ENCODE data around the gene NRXN3.
"Not testable (repeated sequence)": the region's sequence is repeated elsewhere in the genome, so short reads cannot be mapped to it uniquely, and the experiment has no call there.

Gene NRXN3

DNA sequence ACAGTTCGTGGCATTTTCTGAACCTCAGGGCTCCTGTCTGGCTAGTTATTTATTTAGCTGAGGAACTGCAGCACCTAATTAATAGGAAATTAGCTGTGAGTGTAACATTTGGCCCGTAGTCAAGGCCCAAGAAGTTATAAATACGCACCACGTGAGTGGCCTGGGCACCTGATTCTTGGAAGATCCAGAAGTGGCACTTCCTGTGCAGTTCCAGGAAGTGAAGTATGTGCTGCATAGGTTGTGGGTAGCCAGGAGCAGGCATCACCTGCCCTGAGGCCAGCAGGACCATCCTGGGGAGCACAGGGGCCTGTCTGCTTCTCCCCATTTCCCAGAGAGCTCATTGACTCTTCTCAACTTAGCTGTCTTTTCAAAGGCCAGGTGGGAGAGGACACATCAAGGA is 255.6 kb downstream of the NRXN3 start:
- no peaks in the 10 kb centered on the region for H3K27me3 Mint-ChIP-seq
- no peak for DNase-seq
- no peak for ATAC-seq (replicated peaks)
- no peaks in the 10 kb centered on the region for H3K4me1 Mint-ChIP-seq (ENCODE audit: low read depth in 2 of 2)
- no peaks in the 10 kb centered on the region for H3K9me3 Mint-ChIP-seq
- no peak overlapping the region for H3K4me3 Mint-ChIP-seq
- H3K36me3 Mint-ChIP-seq (ENCODE audit: insufficient read depth): no peaks in the 10 kb centered on the region
- no peak overlapping the region for H3K27ac Mint-ChIP-seq

DNA sequence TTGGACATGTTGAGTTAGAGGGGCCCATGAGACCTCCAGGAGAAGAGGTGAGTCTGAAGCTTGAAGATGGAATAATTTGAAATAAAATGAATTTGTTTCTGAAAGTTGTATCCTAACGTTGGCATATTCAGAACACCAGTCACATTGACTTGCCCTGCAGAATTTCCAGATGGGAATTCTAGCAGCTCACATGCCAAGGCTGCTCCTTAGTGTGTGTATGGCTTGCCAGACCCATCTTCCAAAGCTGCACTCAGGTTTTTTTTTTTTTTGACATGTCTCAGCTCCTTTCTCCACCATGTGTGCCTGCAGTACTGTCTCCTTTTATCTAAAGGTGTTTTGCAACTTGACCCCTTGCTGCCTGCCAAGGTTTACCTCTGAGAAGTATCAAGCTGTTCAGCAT is 261.9 kb downstream of the NRXN3 start:
- H3K27me3 Mint-ChIP-seq: no peaks in the 10 kb centered on the region
- ATAC-seq (replicated peaks) (no peak), DNase-seq (no peak)
- no peaks in the 10 kb centered on the region for H3K4me1 Mint-ChIP-seq (ENCODE audit: low read depth in 2 of 2)
- H3K4me3 Mint-ChIP-seq: no peak overlapping the region
- no peak overlapping the region for H3K27ac Mint-ChIP-seq
- H3K36me3 Mint-ChIP-seq (ENCODE audit: insufficient read depth): no peaks in the 10 kb centered on the region
- peaks cover 0 to 7% of the 10 kb centered on the region in 2 donors for H3K9me3 Mint-ChIP-seq

DNA sequence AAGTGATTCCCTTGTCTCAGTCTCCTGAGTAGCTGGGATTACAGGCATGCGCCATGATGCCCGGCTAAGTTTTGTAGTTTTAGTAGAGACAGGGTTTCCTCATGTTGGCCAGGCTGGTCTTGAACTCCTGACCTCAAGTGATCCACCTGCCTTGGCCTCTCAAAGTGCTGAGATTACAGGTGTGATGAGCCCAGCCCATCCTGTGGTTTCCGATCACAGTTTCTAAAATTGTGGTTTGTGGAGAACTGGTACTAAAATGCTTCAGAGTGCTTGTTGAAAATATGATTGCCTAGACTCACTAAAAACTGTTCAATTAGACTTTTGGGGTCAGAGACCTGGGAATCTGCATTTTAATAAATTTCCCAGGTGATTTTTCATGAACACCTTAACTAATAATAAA is 267.3 kb downstream of the NRXN3 start:
- H3K36me3 Mint-ChIP-seq (ENCODE audit: insufficient read depth); H3K4me3 Mint-ChIP-seq; H3K4me1 Mint-ChIP-seq (ENCODE audit: low read depth in 2 of 2); H3K27ac Mint-ChIP-seq; H3K27me3 Mint-ChIP-seq; H3K9me3 Mint-ChIP-seq; DNase-seq; ATAC-seq (replicated peaks): not testable (repeated sequence)

DNA sequence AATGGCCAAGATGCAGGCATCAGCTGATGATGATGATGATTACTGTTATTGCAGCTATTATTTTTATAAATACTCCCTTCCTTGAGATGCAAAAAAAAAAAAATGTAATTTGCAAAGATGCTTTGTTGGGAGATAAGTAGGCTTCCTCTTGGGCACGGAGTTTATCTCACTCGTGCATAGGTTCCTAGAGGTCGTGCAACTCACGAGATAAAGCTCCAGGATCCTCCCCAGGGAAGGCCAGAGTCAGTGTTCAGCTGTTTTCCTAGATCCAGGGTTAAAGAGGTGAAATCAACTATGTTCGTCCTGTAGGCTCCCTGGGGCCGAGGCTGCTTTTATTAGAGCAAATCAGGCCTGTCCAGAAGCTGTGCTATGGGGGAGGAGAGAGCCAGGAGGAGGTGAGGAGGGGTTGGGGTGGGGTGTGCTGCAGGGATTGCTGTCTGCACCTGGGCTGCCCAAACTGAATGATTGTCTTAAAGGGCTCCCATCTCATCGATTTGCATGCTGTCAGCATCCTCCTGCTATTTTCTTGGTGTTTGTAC is 270.3 kb downstream of the NRXN3 start:
- ATAC-seq (replicated peaks) (no peak), DNase-seq (no peak)
- Mint-ChIP-seq H3K36me3 (ENCODE audit: insufficient read depth) (no peaks in the 10 kb centered on the region), H3K4me1 (ENCODE audit: low read depth in 2 of 2) (no peaks in the 10 kb centered on the region), H3K9me3 (peaks cover 0 to 7% of the 10 kb centered on the region in 2 donors), H3K27ac (no peak overlapping the region), H3K4me3 (no peak overlapping the region), H3K27me3 (no peaks in the 10 kb centered on the region)

DNA sequence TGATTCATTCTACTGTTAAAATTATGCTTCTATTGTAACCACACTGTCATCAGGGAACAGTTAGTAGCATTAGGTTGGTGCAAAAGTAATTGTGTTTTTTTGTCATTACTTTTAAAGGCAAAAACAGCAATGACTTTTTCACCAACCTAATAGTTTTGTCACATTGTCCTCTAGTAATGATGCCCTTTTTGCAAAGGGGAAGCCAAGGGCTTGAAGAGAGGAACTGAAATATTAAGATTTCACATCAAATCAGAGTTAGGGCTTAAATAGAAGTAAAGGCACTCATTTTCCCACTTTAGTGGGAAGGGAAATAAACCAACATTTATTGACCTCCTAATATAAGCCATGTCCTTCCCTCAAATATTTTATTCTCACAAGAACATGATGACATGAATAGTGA is 273.7 kb downstream of the NRXN3 start:
- Mint-ChIP-seq H3K9me3 (peaks cover 0 to 8% of the 10 kb centered on the region in 2 donors), H3K27ac (no peak overlapping the region), H3K4me1 (ENCODE audit: low read depth in 2 of 2) (no peaks in the 10 kb centered on the region), H3K36me3 (ENCODE audit: insufficient read depth) (no peaks in the 10 kb centered on the region), H3K4me3 (no peak overlapping the region), H3K27me3 (no peaks in the 10 kb centered on the region)
- DNase-seq: no peak
- ATAC-seq (replicated peaks): no peak

DNA sequence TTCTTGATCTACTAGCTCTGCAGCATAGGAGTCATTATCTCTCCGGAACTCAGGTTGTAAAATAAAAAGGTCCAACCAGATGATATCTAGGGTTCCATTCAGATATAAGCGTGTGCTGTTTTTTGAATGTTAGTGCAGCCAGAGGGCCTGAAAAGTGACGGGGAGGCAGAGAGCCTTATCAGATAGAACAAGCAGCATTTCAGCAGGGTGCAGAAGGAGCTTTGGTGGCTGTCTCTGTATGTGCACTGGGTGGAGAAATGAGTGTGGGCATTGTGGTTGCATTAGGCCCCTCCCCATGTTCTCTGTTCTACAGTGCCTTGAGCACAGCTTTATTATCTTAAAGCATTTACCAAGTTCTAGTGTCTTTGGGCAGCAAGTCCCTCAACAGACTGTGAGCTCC is 275.1 kb downstream of the NRXN3 start:
- Mint-ChIP-seq H3K36me3 (ENCODE audit: insufficient read depth) (no peaks in the 10 kb centered on the region), H3K27me3 (no peaks in the 10 kb centered on the region), H3K4me3 (no peak overlapping the region), H3K4me1 (ENCODE audit: low read depth in 2 of 2) (no peaks in the 10 kb centered on the region), H3K9me3 (peaks cover 0 to 8% of the 10 kb centered on the region in 2 donors), H3K27ac (no peak overlapping the region)
- ATAC-seq (replicated peaks) (no peak), DNase-seq (no peak)

DNA sequence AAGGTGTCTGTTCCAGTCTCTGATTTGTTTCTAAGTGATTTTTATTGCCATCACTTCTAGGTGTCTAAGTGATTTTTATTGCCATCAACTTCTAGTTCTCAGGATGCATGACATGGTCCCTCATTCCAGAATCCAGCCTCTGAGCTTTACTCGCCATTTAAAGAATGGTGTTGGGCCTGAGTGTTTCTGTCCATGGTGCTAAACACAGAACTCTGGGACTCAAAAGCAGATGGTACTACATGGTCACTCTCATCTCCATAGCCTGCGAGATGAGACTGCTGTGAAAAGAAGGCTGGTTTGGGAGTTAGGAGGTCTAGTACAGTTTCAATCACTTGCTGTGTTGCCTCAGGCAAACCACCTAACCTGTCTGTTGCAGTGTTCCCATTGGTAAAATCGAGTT is 276.6 kb downstream of the NRXN3 start:
- Mint-ChIP-seq H3K4me1 (ENCODE audit: low read depth in 2 of 2) (no peaks in the 10 kb centered on the region), H3K4me3 (no peak overlapping the region), H3K27ac (no peak overlapping the region), H3K36me3 (ENCODE audit: insufficient read depth) (no peaks in the 10 kb centered on the region), H3K27me3 (no peaks in the 10 kb centered on the region), H3K9me3 (peaks cover 0 to 8% of the 10 kb centered on the region in 2 donors)
- DNase-seq (no peak), ATAC-seq (replicated peaks) (no peak)

DNA sequence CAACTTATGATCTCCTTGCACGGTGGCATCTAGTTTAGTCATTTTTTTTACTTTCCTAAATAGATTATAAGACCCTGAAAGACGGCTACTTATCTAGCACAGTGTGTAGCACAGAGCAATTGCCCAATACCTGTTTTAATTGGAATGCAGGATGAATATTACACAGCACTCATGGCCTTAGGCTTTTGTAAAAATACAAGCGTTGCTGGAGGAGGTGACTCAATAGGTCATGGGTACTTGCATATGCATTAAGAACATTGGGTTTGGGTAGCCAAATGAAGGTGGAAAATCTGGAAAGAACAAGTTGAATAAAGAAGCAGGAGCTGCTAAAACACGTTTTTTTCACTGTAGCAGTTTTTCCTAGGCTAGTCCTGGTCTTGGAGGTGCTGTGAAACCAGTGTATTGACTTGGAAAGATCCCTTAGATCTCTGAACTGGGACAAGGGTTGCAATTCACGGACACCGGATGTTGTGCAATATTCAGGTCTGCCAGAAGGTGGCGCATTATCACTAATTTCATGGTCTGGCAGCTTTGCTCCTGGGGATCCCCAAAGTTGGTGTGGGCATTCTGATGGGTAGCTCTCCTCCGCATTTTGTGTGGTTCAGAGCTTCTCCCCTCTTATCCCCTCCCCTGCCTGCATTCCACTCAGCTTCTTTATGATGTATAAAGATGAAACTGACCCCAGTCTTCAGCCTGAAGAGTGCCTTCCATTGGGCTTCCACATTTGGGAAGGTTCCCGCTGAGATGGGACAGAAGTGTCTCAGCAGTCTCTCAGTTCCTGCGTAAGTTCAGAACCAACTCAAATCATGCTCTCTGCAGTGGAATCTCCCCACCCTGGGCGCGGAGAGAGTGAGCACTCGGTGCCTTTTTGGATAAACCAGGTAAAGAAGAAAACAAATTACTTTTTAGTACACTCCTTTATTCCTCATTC is 278.3 kb downstream of the NRXN3 start:
- Mint-ChIP-seq H3K27me3 (no peaks in the 10 kb centered on the region), H3K27ac (no peak overlapping the region), H3K4me3 (no peak overlapping the region), H3K4me1 (ENCODE audit: low read depth in 2 of 2) (no peaks in the 10 kb centered on the region), H3K36me3 (ENCODE audit: insufficient read depth) (no peaks in the 10 kb centered on the region), H3K9me3 (peaks cover 0 to 8% of the 10 kb centered on the region in 2 donors)
- DNase-seq (no peak), ATAC-seq (replicated peaks) (no peak)

DNA sequence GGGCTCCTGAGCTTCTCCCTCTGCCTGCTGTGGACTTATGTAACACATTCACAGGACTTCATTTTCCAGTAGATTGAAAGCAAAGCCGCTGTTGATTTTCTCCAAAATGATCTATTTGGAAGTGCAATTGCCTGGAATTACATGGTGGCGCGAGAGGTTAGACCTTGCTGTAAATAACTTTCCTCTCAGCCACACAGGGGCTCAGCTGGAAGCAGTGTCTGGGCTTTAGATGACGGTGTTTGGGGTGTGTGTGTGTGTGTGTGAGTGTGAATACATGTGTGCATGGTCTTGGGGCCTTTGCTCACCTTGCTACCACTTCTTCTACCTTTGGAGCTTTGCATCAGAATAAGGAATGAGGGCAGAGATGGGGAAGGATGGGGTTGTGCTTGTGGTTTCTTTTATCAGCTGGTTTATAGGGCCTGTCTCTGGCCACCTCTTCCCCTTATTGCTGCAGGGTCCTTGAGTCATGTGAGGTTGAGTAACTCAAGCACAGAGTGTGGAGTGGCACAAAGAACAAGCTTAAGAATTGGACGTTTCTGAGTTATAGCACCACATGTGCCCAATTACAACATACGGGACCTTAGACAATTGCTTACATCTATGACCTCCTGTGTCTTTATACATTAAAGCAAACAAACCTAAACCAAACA is 280.6 kb downstream of the NRXN3 start:
- DNase-seq (no peak), ATAC-seq (replicated peaks) (no peak)
- Mint-ChIP-seq H3K4me1 (ENCODE audit: low read depth in 2 of 2) (no peaks in the 10 kb centered on the region), H3K9me3 (peaks cover 2 to 8% of the 10 kb centered on the region in 2 donors), H3K27me3 (no peaks in the 10 kb centered on the region), H3K4me3 (no peak overlapping the region), H3K27ac (no peak overlapping the region), H3K36me3 (ENCODE audit: insufficient read depth) (no peaks in the 10 kb centered on the region)

DNA sequence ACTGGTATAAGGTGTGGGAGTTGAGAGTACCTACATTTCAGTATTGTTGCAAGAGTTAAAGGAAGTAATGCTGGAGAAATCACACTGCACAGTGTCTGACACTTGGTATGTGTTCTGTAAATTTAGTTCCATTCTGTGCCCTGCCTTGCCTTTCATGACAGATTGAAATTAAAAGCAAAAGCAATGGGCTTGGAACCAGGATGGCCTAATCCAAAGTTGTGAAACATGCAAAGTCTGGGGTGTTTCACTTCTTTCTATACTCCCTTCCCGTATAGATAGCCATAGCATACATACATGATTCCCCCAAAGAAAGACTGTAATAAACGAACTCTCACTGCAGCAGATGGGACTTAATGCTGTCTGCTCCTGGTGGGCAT is 281.1 kb downstream of the NRXN3 start:
- Mint-ChIP-seq H3K9me3 (peaks cover 2 to 8% of the 10 kb centered on the region in 2 donors), H3K4me3 (no peak overlapping the region), H3K4me1 (ENCODE audit: low read depth in 2 of 2) (no peaks in the 10 kb centered on the region), H3K27me3 (no peaks in the 10 kb centered on the region), H3K36me3 (ENCODE audit: insufficient read depth) (no peaks in the 10 kb centered on the region), H3K27ac (no peak overlapping the region)
- ATAC-seq (replicated peaks): no peak
- no peak for DNase-seq

DNA sequence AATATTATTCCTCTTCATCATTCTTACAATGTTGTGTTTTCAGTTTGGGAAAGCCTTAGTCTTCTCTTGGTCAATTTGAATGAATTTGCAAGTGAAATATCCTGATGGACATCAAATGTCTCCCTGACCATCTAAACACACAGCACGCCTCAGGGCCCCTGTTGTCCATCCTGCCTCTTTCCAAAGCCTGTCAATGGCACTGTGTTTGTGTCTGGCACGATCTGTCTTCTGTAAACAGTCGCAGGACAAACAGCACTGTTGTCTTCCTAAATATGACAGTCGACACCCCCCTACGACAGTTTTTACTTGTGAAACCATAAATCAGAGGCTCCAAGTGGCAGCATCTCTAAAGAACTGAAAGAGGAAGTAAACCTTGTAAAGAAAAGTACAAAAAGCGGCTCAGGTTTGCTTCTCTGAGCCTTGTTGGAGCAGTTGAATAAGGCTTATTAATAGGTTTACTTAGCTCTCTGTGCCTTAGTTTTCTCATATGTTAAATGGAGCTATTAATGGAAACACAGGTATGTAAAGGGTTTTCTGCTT is 285.8 kb downstream of the NRXN3 start:
- Mint-ChIP-seq H3K27ac (no peak overlapping the region), H3K4me3 (no peak overlapping the region), H3K9me3 (peaks cover 0 to 2% of the 10 kb centered on the region in 2 donors), H3K36me3 (ENCODE audit: insufficient read depth) (no peaks in the 10 kb centered on the region), H3K4me1 (ENCODE audit: low read depth in 2 of 2) (no peaks in the 10 kb centered on the region), H3K27me3 (no peaks in the 10 kb centered on the region)
- DNase-seq: no peak
- ATAC-seq (replicated peaks): no peak

DNA sequence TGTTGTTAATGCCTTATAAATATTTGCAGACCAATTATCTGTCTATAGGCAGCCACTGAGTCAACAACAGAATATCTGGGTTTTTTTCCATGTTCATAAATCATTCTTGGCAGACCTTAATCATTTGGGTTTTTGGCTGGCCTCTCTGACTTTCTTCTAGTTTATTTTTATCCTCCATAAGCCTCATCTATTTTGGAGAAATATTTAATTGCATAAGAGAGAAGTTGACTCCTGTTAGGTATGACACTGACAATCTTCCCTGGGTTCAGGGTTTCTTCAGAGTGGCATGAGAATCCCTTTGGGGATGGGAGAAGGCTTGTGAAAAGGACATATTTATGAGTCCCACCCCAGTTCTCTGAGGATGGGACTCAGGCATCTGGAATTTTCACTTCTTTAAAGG is 299.8 kb downstream of the NRXN3 start:
- DNase-seq (no peak), ATAC-seq (replicated peaks) (no peak)
- Mint-ChIP-seq H3K36me3 (ENCODE audit: insufficient read depth) (no peaks in the 10 kb centered on the region), H3K27ac (no peak overlapping the region), H3K27me3 (no peaks in the 10 kb centered on the region), H3K4me1 (ENCODE audit: low read depth in 2 of 2) (no peaks in the 10 kb centered on the region), H3K4me3 (no peak overlapping the region), H3K9me3 (peaks cover 3 to 7% of the 10 kb centered on the region in 2 donors)

DNA sequence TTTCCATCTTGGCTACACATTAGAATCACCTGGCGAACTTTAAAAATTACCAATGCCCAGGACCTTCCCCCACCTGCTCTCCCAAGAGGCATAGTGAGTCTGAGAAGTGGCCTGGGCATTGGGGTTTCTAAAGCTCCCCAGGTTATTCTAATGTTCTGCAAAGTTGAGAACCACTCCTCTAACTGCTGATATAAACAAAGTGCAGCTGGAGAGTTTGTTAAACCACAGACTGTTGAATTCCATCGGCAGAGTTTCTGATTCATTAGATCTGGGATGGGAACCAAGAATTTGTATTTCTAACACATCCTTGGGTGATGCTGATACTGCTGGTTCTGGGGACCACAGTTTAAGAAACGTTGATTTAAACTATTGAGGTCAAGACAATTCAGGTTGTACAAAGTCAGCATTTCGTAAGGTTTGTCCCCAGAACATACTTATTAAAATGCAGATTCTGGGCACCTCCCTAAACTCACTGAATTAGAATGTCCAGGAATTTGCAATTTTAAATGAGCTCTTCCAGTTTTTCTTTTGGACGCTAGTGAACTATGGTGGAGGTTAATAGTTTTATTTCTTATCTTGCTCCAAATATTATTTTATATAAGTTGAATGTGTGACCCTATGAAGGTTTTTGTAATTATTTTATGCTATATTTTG is 309.1 kb downstream of the NRXN3 start:
- H3K4me1 Mint-ChIP-seq (ENCODE audit: low read depth in 2 of 2): no peaks in the 10 kb centered on the region
- H3K9me3 Mint-ChIP-seq: no peaks in the 10 kb centered on the region
- no peak overlapping the region for H3K27ac Mint-ChIP-seq
- ATAC-seq (replicated peaks): no peak
- H3K4me3 Mint-ChIP-seq: no peak overlapping the region
- H3K27me3 Mint-ChIP-seq: no peaks in the 10 kb centered on the region
- H3K36me3 Mint-ChIP-seq (ENCODE audit: insufficient read depth): no peaks in the 10 kb centered on the region
- no peak for DNase-seq

All from effector memory CD8-positive, alpha-beta T cell (primary cell).